Motor neuron (in vitro differentiated cells): ENCODE data around the gene HOTAIR. TPM values are rescaled to one million over a fixed set of nuclear protein-coding genes. Genes with fewer than 3 reads are reported as not detected.

Experiments
- ATAC-seq, 8 experiments: fragments of 200-7000 bp; cut with Tn5 transposase; replicated peaks in 6 of 8; 2 replicates each; pipeline ENCODE4 v1.8.0; 2021; ENCODE audit warnings: mild to moderate bottlenecking in 8 of 8, moderate library complexity in 8 of 8
- H3K27ac ChIP-seq, 2 donors: fragments of 250-450 bp; sonication (Bioruptor Pico); 2 replicates each; pipeline ENCODE4 v1.9.0; 2021; ENCODE audit warnings: antibody characterized with exemption in 2 of 2, mild to moderate bottlenecking in 2 of 2, moderate library complexity in 1 of 2
- H3K4me1 ChIP-seq, 2 donors: fragments of 250-450 bp; sonication (Bioruptor Pico); replicated peaks in 1 of 2; 2 replicates each; pipeline ENCODE4 v1.6.1; 2021; ENCODE audit warnings: antibody characterized with exemption in 2 of 2, mild to moderate bottlenecking in 2 of 2, moderate library complexity in 1 of 2
- H3K4me3 ChIP-seq, 5 donors: fragments of 250-450 bp; sonication (Bioruptor Pico); 2 replicates each; pipeline ENCODE4 v1.9.0; 2021; ENCODE audit warnings: antibody characterized with exemption in 5 of 5, mild to moderate bottlenecking in 5 of 5, moderate library complexity in 4 of 5
- WGBS, 10 experiments: fragments of 450-650 bp; shearing (Covaris generic); methylation state at CpG; one replicate each; pipeline ENCODE4 v1.0.0; 2022; 5-methylcytosine and 5-hydroxymethylcytosine counted together
- in situ Hi-C, 9 experiments: fragments of 400-800 bp; cut with MboI; loops; one replicate each; pipeline ENCODE4 v1.15.0; 2021; ENCODE audit warnings: low sequenced_read_pairs in 9 of 9, low pct_unique_long_range_greater_than_20kb in 2 of 9; ENCODE audit not compliant: unreplicated experiment in 9 of 9
- total RNA-seq, 8 experiments: library from RNA; unstranded; fragments of 300-600 nt; gene quantifications; 2 replicates each; pipeline versions ENCODE4 v1.2.3 to v1.2.4, GENCODE V29; 2022

HOTAIR gene
- total RNA-seq, 8 experiments from 2014 or later = 0.14 to 8.0 (median 0.42) TPM; not detected in 3

GRCh38 chr12:54002278-54002914 is 27.6 kb upstream of the HOTAIR start:
- in situ Hi-C loops = loop anchor here in 4 of 9 experiments (10.0 to 25.0 kb wide), 3 partner anchors 202 to 385 kb away; partner anchors contain the start of genes GPR84 (in 2 of the 4) and ZNF385A (in 1 of the 4)
- Histone ChIP-seq H3K4me1 (peaks cover 7 to 9% of the 10 kb centered on the region in 2 donors), H3K4me3 (no peak overlapping the region), H3K27ac (no peak overlapping the region)
- 8 to 93% (median 27%) methylated on average over 2 to 16 of the region's 19 CpGs; no CpG with 5 or more reads in 1 of the 10 experiments for WGBS, 10 experiments
- ATAC-seq = no peak

GRCh38 chr12:54001283-54002187 is 26.8 kb upstream of the HOTAIR start:
- 0 to 78% methylated on average over 1 to 2 of the region's 8 CpGs; no CpG with 5 or more reads in 8 of the 10 experiments for WGBS, 10 experiments
- in situ Hi-C loops = loop anchor here in 4 of 9 experiments (10.0 to 25.0 kb wide), 3 partner anchors 203 to 386 kb away; partner anchors contain the start of genes GPR84 (in 2 of the 4) and ZNF385A (in 1 of the 4)
- Histone ChIP-seq H3K27ac (no peak overlapping the region), H3K4me3 (peak overlapping the region in 2 of 5 donors; percentile 41 to 47), H3K4me1 (peaks cover 5 to 9% of the 10 kb centered on the region in 2 donors)
- ATAC-seq = no peak

- peak; percentile 16 to 83 (median 56) for ATAC-seq
- H3K4me3 ChIP-seq = peak within 1 kb of the TSS; percentile 29 to 47 (median 41)
- WGBS, 10 experiments = 0 to 60% (median 8%) methylated on average over 1 to 15 of the region's 87 CpGs; no CpG with 5 or more reads in 4 of the 10 experiments
- in situ Hi-C loops = loop anchor here in 4 of 9 experiments (10.0 to 25.0 kb wide), 3 partner anchors 204 to 387 kb away; partner anchors contain the start of genes GPR84 (in 2 of the 4) and ZNF385A (in 1 of the 4)
- no peak within 1 kb of the TSS for H3K27ac ChIP-seq
- peaks cover 3 to 9% of the 10 kb centered on the region in 2 donors for H3K4me1 ChIP-seq
Observed at GRCh38 chr12:54000116-54001114, 25.7 kb upstream of the HOTAIR start, which contains the start of gene HOXC9. Gene HOXC9 (plus strand): TSS chr12:54000161. CDS start chr12:54000189, 28 bp downstream.

GRCh38 chr12:53999559-54000115 is 24.9 kb upstream of the HOTAIR start:
- 0% methylated on average over 2 of the region's 35 CpGs; no CpG with 5 or more reads in 9 of the 10 experiments for WGBS, 10 experiments
- Histone ChIP-seq H3K4me1 (peaks cover 5 to 17% of the 10 kb centered on the region in 2 donors), H3K4me3 (peak overlapping the region; percentile 29 to 47 (median 41)), H3K27ac (no peak overlapping the region)
- in situ Hi-C loops = loop anchor here in 4 of 9 experiments (10.0 to 25.0 kb wide), 3 partner anchors 205 to 388 kb away; partner anchors contain the start of genes GPR84 (in 2 of the 4) and ZNF385A (in 1 of the 4)
- peak; percentile 25 to 63 (median 53) for ATAC-seq

- ATAC-seq = no peak
- in situ Hi-C loops = no loop called here
- Histone ChIP-seq H3K4me3 (no peak overlapping the region), H3K27ac (no peak overlapping the region), H3K4me1 (peaks cover 10 to 24% of the 10 kb centered on the region in 2 donors)
- 0 to 82% (median 14%) methylated on average over 2 to 11 of the region's 13 CpGs; no CpG with 5 or more reads in 3 of the 10 experiments for WGBS, 10 experiments
Observed at GRCh38 chr12:53998900-53999236, 24.1 kb upstream of the HOTAIR start.

- 6% methylated on average over 5 of the region's 11 CpGs; no CpG with 5 or more reads in 9 of the 10 experiments for WGBS, 10 experiments
- ATAC-seq = no peak
- H3K4me1 ChIP-seq = peaks cover 10 to 24% of the 10 kb centered on the region in 2 donors
- in situ Hi-C loops = no loop called here
- no peak overlapping the region for H3K4me3 ChIP-seq
- no peak overlapping the region for H3K27ac ChIP-seq
Observed at GRCh38 chr12:53998110-53998899, 23.6 kb upstream of the HOTAIR start.

GRCh38 chr12:53997204-53998109 is 22.7 kb upstream of the HOTAIR start:
- Histone ChIP-seq H3K27ac (no peak overlapping the region), H3K4me3 (no peak overlapping the region), H3K4me1 (peaks cover 10 to 24% of the 10 kb centered on the region in 2 donors)
- in situ Hi-C loops = no loop called here
- WGBS, 10 experiments = 0 to 93% (median 23%) methylated on average over 2 to 16 of the region's 35 CpGs; no CpG with 5 or more reads in 1 of the 10 experiments
- ATAC-seq = peak in 2 of 8 experiments; percentile 1 to 5

- whole genome bisulfite sequencing, 10 experiments = 0 to 94% (median 40%) methylated on average over 2 to 13 of the region's 29 CpGs; no CpG with 5 or more reads in 4 of the 10 experiments
- in situ Hi-C loops = no loop called here
- no peak overlapping the region for H3K27ac ChIP-seq
- ATAC-seq = no peak
- H3K4me1 ChIP-seq = peaks cover 10 to 24% of the 10 kb centered on the region in 2 donors
- no peak overlapping the region for H3K4me3 ChIP-seq
Observed at GRCh38 chr12:53996240-53997203, 21.8 kb upstream of the HOTAIR start.

GRCh38 chr12:53995378-53996239 is 20.9 kb upstream of the HOTAIR start:
- Histone ChIP-seq H3K4me1 (peaks cover 10 to 22% of the 10 kb centered on the region in 2 donors), H3K4me3 (peak overlapping the region in 2 of 5 donors; percentile 3 to 6), H3K27ac (no peak overlapping the region)
- WGBS, 10 experiments = 5 to 44% (median 17%) methylated on average over 5 to 17 of the region's 48 CpGs; no CpG with 5 or more reads in 7 of the 10 experiments
- peak in 7 of 8 experiments; percentile 9 to 58 (median 18) for ATAC-seq
- in situ Hi-C loops = no loop called here
